ENCODE measurements around the gene PRR5L. TPM values are rescaled to one million over a fixed set of nuclear protein-coding genes. Genes with fewer than 3 reads are reported as not detected.

The PRR5L gene
- total and polyA plus RNA-seq, 9 of the 15 experiments (the other 6 are each of a cell fraction or from before 2014, with no cell fraction given) = 0.11 to 0.60 (median 0.36) TPM; not detected in 2

DNA sequence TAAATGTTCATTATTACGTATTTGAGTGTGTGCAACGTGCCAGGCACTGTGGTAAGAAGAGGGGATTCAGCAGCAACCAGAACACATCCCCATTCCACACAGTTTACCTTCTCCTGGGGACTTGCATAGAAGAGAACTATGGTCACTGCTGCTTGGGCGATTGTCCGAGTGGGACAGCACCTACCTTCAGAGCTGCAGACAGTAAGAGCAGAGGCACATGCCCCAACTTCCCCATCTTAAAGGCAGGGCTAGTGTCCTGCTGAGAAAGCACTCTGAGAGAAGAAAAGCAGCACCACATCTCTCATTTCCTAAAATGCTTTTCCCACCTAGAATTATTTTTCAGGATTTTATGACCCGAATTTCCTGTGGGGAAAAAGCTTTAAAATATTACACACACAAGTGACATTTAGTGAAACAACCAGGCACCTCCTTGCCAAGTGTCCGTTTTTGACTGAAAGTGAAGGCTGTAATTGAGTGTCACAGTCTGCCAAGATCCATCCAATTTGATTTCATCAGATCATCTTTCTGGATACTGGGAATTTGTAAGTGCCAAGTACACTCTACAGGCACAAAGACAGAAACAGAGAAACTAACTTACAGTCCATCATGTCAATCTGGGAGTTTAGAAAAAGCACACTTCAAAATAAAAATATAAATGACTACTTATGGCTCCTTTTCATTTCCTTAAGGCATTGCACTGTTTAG lies 189.4 kb downstream of the PRR5L start:
- TF ChIP-seq CBFA2T2 (conservative IDR thresholded peaks at IDR 0.05) (no peak), NR2C2 (CRISPR knock-in tag; IDR thresholded peaks at IDR 0.05) (no peak), NR2C2 (tag; IDR thresholded peaks at IDR 0.05) (no peak), RAD21 (CRISPR knock-in tag; conservative IDR thresholded peaks at IDR 0.05 in 1 of 2, IDR thresholded peaks at IDR 0.05 in 1 of 2) (no peak), TCF7L2 (IDR thresholded peaks at IDR 0.05; ENCODE audit: low read depth, low read length) (no peak)
- DNase-seq (ENCODE audit: extremely low read depth in 1 of 4, low spot score in 3 of 4) = no peak
- Histone ChIP-seq H3K9ac (ENCODE audit: insufficient read depth in 1 of 2, low read depth in 2 of 2, low read length in 2 of 2) (no peak overlapping the region), H3K79me2 (ENCODE audit: control insufficient read depth, insufficient read depth, low read length) (no peaks in the 10 kb centered on the region), H4K20me1 (replicated peaks; ENCODE audit: control insufficient read depth, insufficient read depth, low read length) (no peaks in the 10 kb centered on the region), H3K4me3 (no peak overlapping the region), H3K9me3 (replicated peaks; ENCODE audit: control insufficient read depth, insufficient read depth, low read depth, low read length) (no peaks in the 10 kb centered on the region), H3K27ac (ENCODE audit: extremely low read depth, low read depth, low read length) (no peak overlapping the region), H3K4me2 (ENCODE audit: insufficient read depth, low read length) (no peak overlapping the region), H3K36me3 (ENCODE audit: control insufficient read depth, insufficient read depth, low read length) (peaks cover 51% of the 10 kb centered on the region), H3K27me3 (ENCODE audit: control insufficient read depth in 2 of 2, insufficient read depth in 2 of 2, low read length in 2 of 2) (no peaks in the 10 kb centered on the region), H3K4me1 (replicated peaks in 1 of 2; ENCODE audit: control insufficient read depth in 2 of 2, insufficient read depth in 2 of 2, low read length in 2 of 2) (no peaks in the 10 kb centered on the region), H2AFZ (ENCODE audit: low read depth, low read length) (no peak overlapping the region), H3K9me1 (ENCODE audit: control insufficient read depth, insufficient read depth, low read length) (no peaks in the 10 kb centered on the region)
- 83% methylated on average over 6 of the region's 6 CpGs for WGBS (ENCODE audit: insufficient coverage, low coverage, missing lambda C conversion rate)
- FAIRE-seq = no peak
- intact Hi-C loops (cut with micrococcal nuclease) (no loop called here), in situ Hi-C loops (cut with MboI) (no loop called here)
- no peak for ATAC-seq
- no TSS peak for BruUV-seq (replicated peaks)
- ChIA-PET CTCF (ENCODE audit: low intra/inter-chr PET ratio) (no interaction called here), POLR2A (no interaction called here)

DNA sequence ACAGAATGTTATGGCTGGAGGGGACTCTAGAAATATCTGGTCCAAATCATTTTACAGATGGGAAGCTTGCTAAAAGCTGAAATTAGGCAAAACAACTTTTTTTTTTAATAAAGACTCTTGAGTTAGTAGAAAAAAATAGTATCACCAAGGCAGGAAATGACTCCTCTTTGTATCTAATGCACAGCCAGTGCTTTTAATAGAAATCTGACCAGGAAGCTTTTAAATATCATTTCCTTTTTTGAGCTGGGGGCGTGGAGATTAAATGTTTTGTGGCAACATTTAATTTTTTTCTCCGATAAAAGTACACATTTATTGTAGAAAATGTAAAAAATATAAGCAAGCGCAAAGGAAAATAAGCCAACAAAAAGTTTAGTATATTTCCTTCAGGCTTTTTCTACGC lies 191.5 kb downstream of the PRR5L start:
- no peak for DNase-seq (ENCODE audit: extremely low read depth in 1 of 4, low spot score in 3 of 4)
- Histone ChIP-seq H3K36me3 (ENCODE audit: control insufficient read depth, insufficient read depth, low read length) (peaks cover 69% of the 10 kb centered on the region), H3K9me3 (replicated peaks; ENCODE audit: control insufficient read depth, insufficient read depth, low read depth, low read length) (no peaks in the 10 kb centered on the region), H3K4me3 (no peak overlapping the region), H3K27ac (ENCODE audit: extremely low read depth, low read depth, low read length) (no peak overlapping the region), H3K79me2 (ENCODE audit: control insufficient read depth, insufficient read depth, low read length) (no peaks in the 10 kb centered on the region), H3K27me3 (ENCODE audit: control insufficient read depth in 2 of 2, insufficient read depth in 2 of 2, low read length in 2 of 2) (no peaks in the 10 kb centered on the region), H3K9ac (ENCODE audit: insufficient read depth in 1 of 2, low read depth in 2 of 2, low read length in 2 of 2) (no peak overlapping the region), H3K9me1 (ENCODE audit: control insufficient read depth, insufficient read depth, low read length) (no peaks in the 10 kb centered on the region), H3K4me2 (ENCODE audit: insufficient read depth, low read length) (no peak overlapping the region), H2AFZ (ENCODE audit: low read depth, low read length) (no peak overlapping the region), H4K20me1 (replicated peaks; ENCODE audit: control insufficient read depth, insufficient read depth, low read length) (no peaks in the 10 kb centered on the region), H3K4me1 (replicated peaks in 1 of 2; ENCODE audit: control insufficient read depth in 2 of 2, insufficient read depth in 2 of 2, low read length in 2 of 2) (no peaks in the 10 kb centered on the region)
- intact Hi-C loops (cut with micrococcal nuclease) (no loop called here), in situ Hi-C loops (cut with MboI) (no loop called here)
- ChIA-PET POLR2A (interaction anchor here (1.4 to 2.9 kb wide), 2 partner anchors 9 to 10 kb away, joined by 3 to 9 read pairs; no protein-coding TSS in a partner anchor), CTCF (ENCODE audit: low intra/inter-chr PET ratio) (interaction anchor here (0.6 kb wide), 1 partner anchor 436 kb away, joined by 3 read pairs; no protein-coding TSS in a partner anchor)
- no peak for FAIRE-seq
- WGBS (ENCODE audit: insufficient coverage, low coverage, missing lambda C conversion rate) = 99% methylated on average over 4 of the region's 4 CpGs
- no peak for ATAC-seq
- no TSS peak for BruUV-seq (replicated peaks)
- no peak for TF ChIP-seq ZNF445 (CRISPR knock-in tag; IDR thresholded peaks at IDR 0.05; ENCODE audit: low read depth)
- TF ChIP-seq, protein P1, sequence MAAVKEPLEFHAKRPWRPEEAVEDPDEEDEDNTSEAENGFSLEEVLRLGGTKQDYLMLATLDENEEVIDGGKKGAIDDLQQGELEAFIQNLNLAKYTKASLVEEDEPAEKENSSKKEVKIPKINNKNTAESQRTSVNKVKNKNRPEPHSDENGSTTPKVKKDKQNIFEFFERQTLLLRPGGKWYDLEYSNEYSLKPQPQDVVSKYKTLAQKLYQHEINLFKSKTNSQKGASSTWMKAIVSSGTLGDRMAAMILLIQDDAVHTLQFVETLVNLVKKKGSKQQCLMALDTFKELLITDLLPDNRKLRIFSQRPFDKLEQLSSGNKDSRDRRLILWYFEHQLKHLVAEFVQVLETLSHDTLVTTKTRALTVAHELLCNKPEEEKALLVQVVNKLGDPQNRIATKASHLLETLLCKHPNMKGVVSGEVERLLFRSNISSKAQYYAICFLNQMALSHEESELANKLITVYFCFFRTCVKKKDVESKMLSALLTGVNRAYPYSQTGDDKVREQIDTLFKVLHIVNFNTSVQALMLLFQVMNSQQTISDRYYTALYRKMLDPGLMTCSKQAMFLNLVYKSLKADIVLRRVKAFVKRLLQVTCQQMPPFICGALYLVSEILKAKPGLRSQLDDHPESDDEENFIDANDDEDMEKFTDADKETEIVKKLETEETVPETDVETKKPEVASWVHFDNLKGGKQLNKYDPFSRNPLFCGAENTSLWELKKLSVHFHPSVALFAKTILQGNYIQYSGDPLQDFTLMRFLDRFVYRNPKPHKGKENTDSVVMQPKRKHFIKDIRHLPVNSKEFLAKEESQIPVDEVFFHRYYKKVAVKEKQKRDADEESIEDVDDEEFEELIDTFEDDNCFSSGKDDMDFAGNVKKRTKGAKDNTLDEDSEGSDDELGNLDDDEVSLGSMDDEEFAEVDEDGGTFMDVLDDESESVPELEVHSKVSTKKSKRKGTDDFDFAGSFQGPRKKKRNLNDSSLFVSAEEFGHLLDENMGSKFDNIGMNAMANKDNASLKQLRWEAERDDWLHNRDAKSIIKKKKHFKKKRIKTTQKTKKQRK (IDR thresholded peaks at IDR 0.05; ENCODE audit: borderline replicate concordance, low read depth, low read length) = no peak
- TF ChIP-seq NFIC (IDR thresholded peaks at IDR 0.05) = no peak
- no peak for TF ChIP-seq ZNF143 (CRISPR knock-in tag; IDR thresholded peaks at IDR 0.05)
- no peak for TF ChIP-seq LCOR (CRISPR knock-in tag; IDR thresholded peaks at IDR 0.05)
- TF ChIP-seq, protein P2, sequence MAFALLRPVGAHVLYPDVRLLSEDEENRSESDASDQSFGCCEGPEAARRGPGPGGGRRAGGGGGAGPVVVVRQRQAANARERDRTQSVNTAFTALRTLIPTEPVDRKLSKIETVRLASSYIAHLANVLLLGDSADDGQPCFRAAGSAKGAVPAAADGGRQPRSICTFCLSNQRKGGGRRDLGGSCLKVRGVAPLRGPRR (CRISPR knock-in tag; IDR thresholded peaks at IDR 0.05) = no peak
- TF ChIP-seq XRCC5 (IDR thresholded peaks at IDR 0.05; ENCODE audit: low read depth, low read length) = no peak

All from K562 (cell line).